Lung (tissue), 12 donors: ENCODE data around the gene RSRC1. TPM values are rescaled to one million over a fixed set of nuclear protein-coding genes. Genes with fewer than 3 reads are reported as not detected.

Source experiments
- ATAC-seq: fragments of 200-7000 bp; cut with Tn5 transposase; one replicate; pipeline ENCODE4 v1.9.1; 2020; ENCODE audit warnings: moderate number of reproducible peaks; ENCODE audit not compliant: insufficient read depth, low FRiP score
- DNase-seq, 3 donors: peaks; one replicate each; pipeline ENCODE4 v3.0.0-alpha.2; 2013 to 2017
- H3K27ac ChIP-seq, 2 donors: one replicate each; pipeline ENCODE4 v1.5.1; 2013; ENCODE audit warnings: mild to moderate bottlenecking in 2 of 2, moderate library complexity in 2 of 2, control low read depth in 1 of 2, inconsistent platforms in 1 of 2, low read depth in 1 of 2, low read length in 1 of 2
- H3K27me3 ChIP-seq, 3 donors: one replicate each; pipeline ENCODE4 v1.5.1; 2013; ENCODE audit warnings: low read length in 2 of 3; ENCODE audit not compliant: control insufficient read depth in 3 of 3, insufficient read depth in 3 of 3
- H3K36me3 ChIP-seq, 4 donors: one replicate each; pipeline ENCODE4 v1.5.1; 2013; ENCODE audit warnings: low read length in 4 of 4, mild to moderate bottlenecking in 1 of 4, moderate library complexity in 1 of 4; ENCODE audit not compliant: control insufficient read depth in 4 of 4, insufficient read depth in 4 of 4
- H3K4me1 ChIP-seq, 5 donors: one replicate each; pipeline ENCODE4 v1.5.1; 2013; ENCODE audit warnings: low read length in 5 of 5, mild to moderate bottlenecking in 2 of 5, moderate library complexity in 1 of 5; ENCODE audit not compliant: control insufficient read depth in 5 of 5, insufficient read depth in 5 of 5
- H3K4me3 ChIP-seq: one replicate; pipeline ENCODE4 v1.5.1; 2013; ENCODE audit warnings: mild to moderate bottlenecking, control low read depth, moderate library complexity
- H3K9ac ChIP-seq, 2 donors: one replicate each; pipeline ENCODE4 v1.5.1; 2013; ENCODE audit warnings: low read length in 2 of 2, control low read depth in 1 of 2; ENCODE audit not compliant: insufficient read depth in 1 of 2
- H3K9me3 ChIP-seq, 4 donors: one replicate each; pipeline ENCODE4 v1.5.1; 2013; ENCODE audit warnings: low read length in 3 of 4, mild to moderate bottlenecking in 1 of 4, moderate library complexity in 1 of 4; ENCODE audit not compliant: control insufficient read depth in 4 of 4, insufficient read depth in 3 of 4
- WGBS, 2 donors: extraction: QIAGEN DNeasy Blood & Tissue Kit; methylation state at CpG; one replicate each; pipeline ENCODE4 v1.1.7; 2013; 5-methylcytosine and 5-hydroxymethylcytosine counted together
- polyA plus RNA-seq, 2 donors: library from polyadenylated mRNA; stranded (reverse); fragments of 200-250 nt; gene quantifications; one replicate each; pipeline ENCODE4 v1.2.1, GENCODE V29; 2013
- total RNA-seq, 2 donors: library from RNA; depleted of rRNA in 1 of 2; stranded (reverse); fragments of >200 nt in 1 of 2; gene quantifications; one replicate each; pipeline ENCODE4 v1.2.1, GENCODE V29; 2014 to 2021
- TF ChIP-seq, protein P1 (sequence below): IDR thresholded peaks from 2 replicates; pipeline ENCODE4 v1.5.1; 2012; ENCODE audit warnings: mild to moderate bottlenecking; ENCODE audit errors: control extremely low read depth, extremely low read depth
- donor health status: control.
- donor health status: control.
- donor health status: Bipolar disorder and iron deficiency.
- donor health status: healthy.
- donor health status: DM: yes; HTN: yes; CAD: no.

Gene RSRC1
- total and polyA plus RNA-seq, 4 donors: 9.1 to 53.5 (median 17.0) TPM

DNA sequence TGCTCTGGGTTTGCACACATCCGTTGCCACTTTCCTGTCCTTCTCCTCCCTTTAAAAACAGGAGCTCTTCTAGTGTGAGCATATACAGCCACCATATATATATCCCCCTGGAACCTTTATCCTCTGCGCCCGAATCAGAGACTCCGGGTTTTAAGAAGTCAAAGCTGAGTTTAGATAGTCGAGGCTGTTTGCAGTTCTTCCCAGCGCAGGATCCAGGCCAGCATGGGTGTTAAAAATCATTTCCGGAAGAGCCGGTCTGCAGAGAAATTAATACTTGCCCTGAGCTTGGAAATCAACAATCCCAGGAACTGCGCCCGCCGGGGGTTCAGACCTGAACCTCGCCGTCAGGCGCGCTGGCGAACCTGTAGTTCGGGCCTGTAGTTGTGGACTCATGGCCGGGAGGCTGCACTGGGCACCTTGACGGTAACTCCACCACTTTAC, 6.0 kb upstream of the RSRC1 start:
- Histone ChIP-seq H3K4me3 (no peak overlapping the region), H3K9me3 (peaks cover 0 to 20% (median 1%) of the 10 kb centered on the region in 4 donors), H3K27ac (no peak overlapping the region), H3K36me3 (no peaks in the 10 kb centered on the region), H3K9ac (no peak overlapping the region), H3K27me3 (peaks cover 0 to 98% (median 95%) of the 10 kb centered on the region in 3 donors), H3K4me1 (peaks cover 0 to 25% (median 0%) of the 10 kb centered on the region in 5 donors)
- TF ChIP-seq, protein P1, sequence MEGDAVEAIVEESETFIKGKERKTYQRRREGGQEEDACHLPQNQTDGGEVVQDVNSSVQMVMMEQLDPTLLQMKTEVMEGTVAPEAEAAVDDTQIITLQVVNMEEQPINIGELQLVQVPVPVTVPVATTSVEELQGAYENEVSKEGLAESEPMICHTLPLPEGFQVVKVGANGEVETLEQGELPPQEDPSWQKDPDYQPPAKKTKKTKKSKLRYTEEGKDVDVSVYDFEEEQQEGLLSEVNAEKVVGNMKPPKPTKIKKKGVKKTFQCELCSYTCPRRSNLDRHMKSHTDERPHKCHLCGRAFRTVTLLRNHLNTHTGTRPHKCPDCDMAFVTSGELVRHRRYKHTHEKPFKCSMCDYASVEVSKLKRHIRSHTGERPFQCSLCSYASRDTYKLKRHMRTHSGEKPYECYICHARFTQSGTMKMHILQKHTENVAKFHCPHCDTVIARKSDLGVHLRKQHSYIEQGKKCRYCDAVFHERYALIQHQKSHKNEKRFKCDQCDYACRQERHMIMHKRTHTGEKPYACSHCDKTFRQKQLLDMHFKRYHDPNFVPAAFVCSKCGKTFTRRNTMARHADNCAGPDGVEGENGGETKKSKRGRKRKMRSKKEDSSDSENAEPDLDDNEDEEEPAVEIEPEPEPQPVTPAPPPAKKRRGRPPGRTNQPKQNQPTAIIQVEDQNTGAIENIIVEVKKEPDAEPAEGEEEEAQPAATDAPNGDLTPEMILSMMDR: no peak
- DNase-seq: peak; percentile 35 to 56 (median 36)
- WGBS, 2 donors: 12 to 17% methylated on average over 19 of the region's 19 CpGs
- ATAC-seq: no peak

DNA sequence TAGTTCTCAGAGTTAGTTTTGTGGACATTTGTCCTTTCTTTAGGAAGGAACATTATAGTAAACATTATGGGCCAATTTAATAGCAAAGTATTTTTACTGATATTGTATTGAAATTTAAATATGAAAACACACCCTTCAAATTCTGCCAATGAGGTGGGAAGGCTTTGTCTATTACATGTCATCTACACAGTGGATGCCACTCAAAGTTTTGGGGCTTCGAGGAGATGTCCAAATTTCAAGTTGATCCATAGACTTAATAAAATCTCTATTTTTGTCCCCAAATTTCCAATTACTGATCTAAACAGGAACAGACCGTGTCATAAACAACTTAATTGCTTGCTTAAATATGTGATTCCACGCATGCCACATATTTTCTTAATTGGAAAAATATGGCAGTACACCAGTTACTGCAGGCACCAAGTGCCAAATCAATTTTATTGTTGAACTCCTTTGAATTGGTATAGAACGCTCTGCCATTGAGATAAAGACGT, 5.4 kb upstream of the RSRC1 start:
- peak in 2 of 3 donors; percentile 19 to 51 for DNase-seq
- Histone ChIP-seq H3K27ac (no peak overlapping the region), H3K4me3 (no peak overlapping the region), H3K9ac (no peak overlapping the region), H3K36me3 (no peaks in the 10 kb centered on the region), H3K4me1 (peaks cover 0 to 25% (median 0%) of the 10 kb centered on the region in 5 donors), H3K27me3 (peaks cover 0 to 98% (median 95%) of the 10 kb centered on the region in 3 donors), H3K9me3 (peaks cover 0 to 19% (median 1%) of the 10 kb centered on the region in 4 donors)
- ATAC-seq: no peak
- TF ChIP-seq, protein P1: no peak
- 18 to 27% methylated on average over 5 of the region's 5 CpGs for WGBS, 2 donors

DNA sequence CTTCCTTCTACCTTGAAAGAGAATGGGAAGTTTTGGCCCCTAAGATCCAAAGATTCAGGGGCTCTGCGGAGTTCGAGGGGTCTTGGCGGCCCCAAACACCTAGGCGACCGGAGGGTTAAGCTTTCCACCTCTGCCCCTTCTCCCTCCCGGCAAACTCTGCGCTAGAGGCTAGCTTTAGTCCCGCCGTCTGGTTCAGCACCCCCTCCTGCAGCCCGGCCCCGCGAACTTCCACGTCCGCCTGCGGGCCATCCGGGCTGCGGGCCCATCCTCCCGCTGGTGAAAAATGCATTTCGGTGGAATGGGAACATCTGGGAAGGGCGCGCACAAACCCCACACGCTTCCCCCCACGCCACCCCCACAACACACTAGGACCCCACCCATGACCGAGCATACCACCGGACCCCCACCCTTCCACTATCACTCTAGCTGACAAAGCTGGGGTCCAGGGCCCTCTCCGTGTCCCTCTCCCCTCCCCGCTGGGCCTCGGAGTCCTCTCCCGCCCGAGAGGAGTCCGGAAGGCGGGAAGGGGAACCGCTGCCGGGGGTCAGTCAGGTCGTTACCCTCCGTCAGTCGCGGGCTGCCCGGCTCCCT, 4.7 kb upstream of the RSRC1 start:
- TF ChIP-seq, protein P1: no peak
- peaks cover 0 to 19% (median 1%) of the 10 kb centered on the region in 4 donors for H3K9me3 ChIP-seq
- H3K36me3 ChIP-seq: no peaks in the 10 kb centered on the region
- WGBS, 2 donors: 2 to 3% methylated on average over 38 to 39 of the region's 39 CpGs
- no peak overlapping the region for H3K9ac ChIP-seq
- H3K27me3 ChIP-seq: peaks cover 0 to 91% (median 90%) of the 10 kb centered on the region in 3 donors
- H3K27ac ChIP-seq: no peak overlapping the region
- H3K4me3 ChIP-seq: no peak overlapping the region
- H3K4me1 ChIP-seq: peaks cover 0 to 25% (median 0%) of the 10 kb centered on the region in 5 donors
- ATAC-seq (no peak), DNase-seq (peak; percentile 16 to 40 (median 25))
